GM12891 (cell line): Measurements from ENCODE around the gene SNX21.

Source experiments
- PAX5 ChIP-seq: IDR thresholded peaks from 2 replicates; pipeline ENCODE4 v1.6.1; 2011; ENCODE audit warnings: low read length, moderate library complexity, mild to moderate bottlenecking; ENCODE audit not compliant: insufficient read depth, severe bottlenecking
- POLR2A ChIP-seq: IDR thresholded peaks from 2 replicates; pipeline ENCODE4 v1.6.1; 2011; ENCODE audit warnings: low read depth, low read length, control low read depth
- POLR2AphosphoS5 ChIP-seq: IDR thresholded peaks from 2 replicates; pipeline ENCODE4 v1.6.1; 2011; ENCODE audit warnings: low read depth, low read length, control low read depth
- POU2F2 ChIP-seq: IDR thresholded peaks from 2 replicates; pipeline ENCODE4 v1.6.1; 2011; ENCODE audit warnings: low read depth, mild to moderate bottlenecking, control low read depth, low read length, moderate library complexity
- TAF1 ChIP-seq: IDR thresholded peaks from 2 replicates; pipeline ENCODE4 v1.6.1; 2011; ENCODE audit warnings: low read depth, low read length, control low read depth

DNA sequence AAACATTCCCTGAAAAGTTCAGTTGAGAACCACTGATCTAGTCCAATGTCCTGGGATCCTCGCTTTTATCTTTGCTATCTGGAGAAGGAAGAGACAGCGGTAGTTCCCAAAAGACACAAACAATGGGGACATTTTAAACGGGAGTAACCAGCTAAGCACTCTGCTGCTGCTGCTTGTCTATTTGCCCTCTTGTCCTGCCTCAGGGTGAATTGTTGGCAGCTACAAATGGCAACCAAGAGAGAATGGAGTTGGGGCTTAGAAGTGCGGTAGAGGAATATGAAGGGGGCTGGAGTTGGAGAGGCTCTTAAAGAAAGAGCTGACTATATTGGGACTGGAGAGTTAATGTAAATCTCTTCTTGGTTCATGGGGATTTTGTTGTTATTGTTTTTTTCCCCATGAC is 41.0 kb downstream of the SNX21 start:
- TF ChIP-seq POLR2A (no peak), POLR2AphosphoS5 (no peak), TAF1 (no peak), POU2F2 (no peak), PAX5 (no peak)
